ENCODE data around the gene PLXDC2. TPM values are rescaled to one million over a fixed set of nuclear protein-coding genes. Genes with fewer than 3 reads are reported as not detected.

Gene PLXDC2
- total and polyA plus RNA-seq, 2 experiments from 2014 or later, result 13.5 to 19.4 TPM

DNA sequence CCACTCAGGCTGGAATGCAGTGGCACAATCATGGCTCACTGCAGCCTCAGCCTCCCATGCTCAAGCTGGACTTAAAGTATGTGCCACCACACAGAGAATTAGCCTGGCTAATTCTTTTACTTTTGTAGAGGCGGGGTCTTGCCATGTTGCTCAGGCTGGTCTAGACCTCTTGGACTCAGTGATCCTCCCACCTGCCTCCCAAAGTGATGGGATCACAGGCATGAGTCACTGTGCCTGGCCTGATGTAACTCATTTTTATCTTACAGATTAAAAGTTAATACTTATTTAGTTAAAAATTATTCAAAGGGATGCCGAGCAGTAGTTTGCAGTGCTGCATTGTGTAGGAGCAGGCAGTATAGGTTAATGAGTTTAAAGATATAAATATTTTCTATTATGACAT, 12.6 kb upstream of the PLXDC2 start (continued):
- TF ChIP-seq, protein P1, sequence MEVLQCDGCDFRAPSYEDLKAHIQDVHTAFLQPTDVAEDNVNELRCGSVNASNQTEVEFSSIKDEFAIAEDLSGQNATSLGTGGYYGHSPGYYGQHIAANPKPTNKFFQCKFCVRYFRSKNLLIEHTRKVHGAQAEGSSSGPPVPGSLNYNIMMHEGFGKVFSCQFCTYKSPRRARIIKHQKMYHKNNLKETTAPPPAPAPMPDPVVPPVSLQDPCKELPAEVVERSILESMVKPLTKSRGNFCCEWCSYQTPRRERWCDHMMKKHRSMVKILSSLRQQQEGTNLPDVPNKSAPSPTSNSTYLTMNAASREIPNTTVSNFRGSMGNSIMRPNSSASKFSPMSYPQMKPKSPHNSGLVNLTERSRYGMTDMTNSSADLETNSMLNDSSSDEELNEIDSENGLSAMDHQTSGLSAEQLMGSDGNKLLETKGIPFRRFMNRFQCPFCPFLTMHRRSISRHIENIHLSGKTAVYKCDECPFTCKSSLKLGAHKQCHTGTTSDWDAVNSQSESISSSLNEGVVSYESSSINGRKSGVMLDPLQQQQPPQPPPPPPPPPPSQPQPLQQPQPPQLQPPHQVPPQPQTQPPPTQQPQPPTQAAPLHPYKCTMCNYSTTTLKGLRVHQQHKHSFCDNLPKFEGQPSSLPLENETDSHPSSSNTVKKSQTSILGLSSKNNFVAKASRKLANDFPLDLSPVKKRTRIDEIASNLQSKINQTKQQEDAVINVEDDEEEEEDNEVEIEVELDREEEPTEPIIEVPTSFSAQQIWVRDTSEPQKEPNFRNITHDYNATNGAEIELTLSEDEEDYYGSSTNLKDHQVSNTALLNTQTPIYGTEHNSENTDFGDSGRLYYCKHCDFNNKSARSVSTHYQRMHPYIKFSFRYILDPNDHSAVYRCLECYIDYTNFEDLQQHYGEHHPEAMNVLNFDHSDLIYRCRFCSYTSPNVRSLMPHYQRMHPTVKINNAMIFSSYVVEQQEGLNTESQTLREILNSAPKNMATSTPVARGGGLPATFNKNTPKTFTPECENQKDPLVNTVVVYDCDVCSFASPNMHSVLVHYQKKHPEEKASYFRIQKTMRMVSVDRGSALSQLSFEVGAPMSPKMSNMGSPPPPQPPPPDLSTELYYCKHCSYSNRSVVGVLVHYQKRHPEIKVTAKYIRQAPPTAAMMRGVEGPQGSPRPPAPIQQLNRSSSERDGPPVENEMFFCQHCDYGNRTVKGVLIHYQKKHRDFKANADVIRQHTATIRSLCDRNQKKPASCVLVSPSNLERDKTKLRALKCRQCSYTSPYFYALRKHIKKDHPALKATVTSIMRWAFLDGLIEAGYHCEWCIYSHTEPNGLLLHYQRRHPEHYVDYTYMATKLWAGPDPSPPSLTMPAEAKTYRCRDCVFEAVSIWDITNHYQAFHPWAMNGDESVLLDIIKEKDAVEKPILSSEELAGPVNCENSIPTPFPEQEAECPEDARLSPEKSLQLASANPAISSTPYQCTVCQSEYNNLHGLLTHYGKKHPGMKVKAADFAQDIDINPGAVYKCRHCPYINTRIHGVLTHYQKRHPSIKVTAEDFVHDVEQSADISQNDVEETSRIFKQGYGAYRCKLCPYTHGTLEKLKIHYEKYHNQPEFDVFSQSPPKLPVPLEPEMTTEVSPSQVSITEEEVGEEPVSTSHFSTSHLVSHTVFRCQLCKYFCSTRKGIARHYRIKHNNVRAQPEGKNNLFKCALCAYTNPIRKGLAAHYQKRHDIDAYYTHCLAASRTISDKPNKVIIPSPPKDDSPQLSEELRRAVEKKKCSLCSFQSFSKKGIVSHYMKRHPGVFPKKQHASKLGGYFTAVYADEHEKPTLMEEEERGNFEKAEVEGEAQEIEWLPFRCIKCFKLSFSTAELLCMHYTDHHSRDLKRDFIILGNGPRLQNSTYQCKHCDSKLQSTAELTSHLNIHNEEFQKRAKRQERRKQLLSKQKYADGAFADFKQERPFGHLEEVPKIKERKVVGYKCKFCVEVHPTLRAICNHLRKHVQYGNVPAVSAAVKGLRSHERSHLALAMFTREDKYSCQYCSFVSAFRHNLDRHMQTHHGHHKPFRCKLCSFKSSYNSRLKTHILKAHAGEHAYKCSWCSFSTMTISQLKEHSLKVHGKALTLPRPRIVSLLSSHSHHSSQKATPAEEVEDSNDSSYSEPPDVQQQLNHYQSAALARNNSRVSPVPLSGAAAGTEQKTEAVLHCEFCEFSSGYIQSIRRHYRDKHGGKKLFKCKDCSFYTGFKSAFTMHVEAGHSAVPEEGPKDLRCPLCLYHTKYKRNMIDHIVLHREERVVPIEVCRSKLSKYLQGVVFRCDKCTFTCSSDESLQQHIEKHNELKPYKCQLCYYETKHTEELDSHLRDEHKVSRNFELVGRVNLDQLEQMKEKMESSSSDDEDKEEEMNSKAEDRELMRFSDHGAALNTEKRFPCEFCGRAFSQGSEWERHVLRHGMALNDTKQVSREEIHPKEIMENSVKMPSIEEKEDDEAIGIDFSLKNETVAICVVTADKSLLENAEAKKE (CRISPR knock-in tag; IDR thresholded peaks at IDR 0.05), result no peak
- TF ChIP-seq, protein P2, sequence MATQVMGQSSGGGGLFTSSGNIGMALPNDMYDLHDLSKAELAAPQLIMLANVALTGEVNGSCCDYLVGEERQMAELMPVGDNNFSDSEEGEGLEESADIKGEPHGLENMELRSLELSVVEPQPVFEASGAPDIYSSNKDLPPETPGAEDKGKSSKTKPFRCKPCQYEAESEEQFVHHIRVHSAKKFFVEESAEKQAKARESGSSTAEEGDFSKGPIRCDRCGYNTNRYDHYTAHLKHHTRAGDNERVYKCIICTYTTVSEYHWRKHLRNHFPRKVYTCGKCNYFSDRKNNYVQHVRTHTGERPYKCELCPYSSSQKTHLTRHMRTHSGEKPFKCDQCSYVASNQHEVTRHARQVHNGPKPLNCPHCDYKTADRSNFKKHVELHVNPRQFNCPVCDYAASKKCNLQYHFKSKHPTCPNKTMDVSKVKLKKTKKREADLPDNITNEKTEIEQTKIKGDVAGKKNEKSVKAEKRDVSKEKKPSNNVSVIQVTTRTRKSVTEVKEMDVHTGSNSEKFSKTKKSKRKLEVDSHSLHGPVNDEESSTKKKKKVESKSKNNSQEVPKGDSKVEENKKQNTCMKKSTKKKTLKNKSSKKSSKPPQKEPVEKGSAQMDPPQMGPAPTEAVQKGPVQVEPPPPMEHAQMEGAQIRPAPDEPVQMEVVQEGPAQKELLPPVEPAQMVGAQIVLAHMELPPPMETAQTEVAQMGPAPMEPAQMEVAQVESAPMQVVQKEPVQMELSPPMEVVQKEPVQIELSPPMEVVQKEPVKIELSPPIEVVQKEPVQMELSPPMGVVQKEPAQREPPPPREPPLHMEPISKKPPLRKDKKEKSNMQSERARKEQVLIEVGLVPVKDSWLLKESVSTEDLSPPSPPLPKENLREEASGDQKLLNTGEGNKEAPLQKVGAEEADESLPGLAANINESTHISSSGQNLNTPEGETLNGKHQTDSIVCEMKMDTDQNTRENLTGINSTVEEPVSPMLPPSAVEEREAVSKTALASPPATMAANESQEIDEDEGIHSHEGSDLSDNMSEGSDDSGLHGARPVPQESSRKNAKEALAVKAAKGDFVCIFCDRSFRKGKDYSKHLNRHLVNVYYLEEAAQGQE (IDR thresholded peaks at IDR 0.05; ENCODE audit: unreplicated experiment), result no peak
- TF ChIP-seq EZH2phosphoT487 (IDR thresholded peaks at IDR 0.05; ENCODE audit: unreplicated experiment) (no peak), ZNF331 (CRISPR knock-in tag; IDR thresholded peaks at IDR 0.05; ENCODE audit: low read depth) (no peak), JUNB (IDR thresholded peaks at IDR 0.05; ENCODE audit: unreplicated experiment) (no peak), POLR2AphosphoS5 (IDR thresholded peaks at IDR 0.05; ENCODE audit: low read depth) (no peak), NANOG (IDR thresholded peaks at IDR 0.05; ENCODE audit: borderline replicate concordance) (no peak), CREB1 (CRISPR knock-in tag; IDR thresholded peaks at IDR 0.05; ENCODE audit: low read depth) (no peak)
